GM18909 (cell line): ENCODE data around the gene FAM107B.
A peak's percentile ranks its signal among the peaks of the same experiment; 100 is the strongest.
"Not testable (repeated sequence)": the region's sequence is repeated elsewhere in the genome, so short reads cannot be mapped to it uniquely, and the experiment has no call there.

ENCODE experiments used
- ATAC-seq: cut with Tn5 transposase; IDR thresholded peaks from one replicate; pipeline ENCODE4 v1.9.1; 2021; ENCODE audit warnings: mild to moderate bottlenecking; ENCODE audit not compliant: unreplicated experiment, poor library complexity

The FAM107B gene

DNA sequence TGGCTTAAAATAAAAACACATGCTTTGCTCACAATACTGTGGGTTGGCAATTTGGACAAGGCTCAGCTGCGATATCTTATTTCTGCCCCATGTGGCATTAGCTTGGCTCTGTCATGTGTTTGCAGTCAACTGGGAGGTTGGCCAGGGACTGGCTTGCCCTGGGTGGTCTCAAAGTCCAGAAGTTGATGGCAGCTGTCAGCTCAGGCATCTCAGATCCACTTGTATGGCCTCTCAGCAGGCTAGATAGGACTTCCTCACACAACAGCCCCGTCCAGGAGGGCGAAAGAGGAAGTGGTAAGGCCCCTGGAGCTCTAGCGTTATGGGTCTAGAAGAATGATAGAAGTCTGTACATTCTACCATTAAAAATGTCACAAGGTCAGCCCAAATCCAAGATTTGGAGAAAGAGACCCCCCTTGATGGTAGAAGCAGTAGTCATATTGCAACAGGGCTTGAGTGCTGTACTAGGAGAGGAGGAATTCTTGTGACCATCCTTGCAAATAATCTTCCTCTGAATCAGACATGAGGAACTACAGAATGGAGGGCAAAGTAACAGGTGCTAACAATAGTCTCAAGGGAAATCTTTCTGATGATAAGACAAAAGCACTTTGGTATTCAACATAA lies 166.2 kb downstream of the FAM107B start:
- peak; percentile 38 for ATAC-seq

GRCh38 chr10:14606633-14607032 lies 168.1 kb downstream of the FAM107B start:
- ATAC-seq = no peak

DNA sequence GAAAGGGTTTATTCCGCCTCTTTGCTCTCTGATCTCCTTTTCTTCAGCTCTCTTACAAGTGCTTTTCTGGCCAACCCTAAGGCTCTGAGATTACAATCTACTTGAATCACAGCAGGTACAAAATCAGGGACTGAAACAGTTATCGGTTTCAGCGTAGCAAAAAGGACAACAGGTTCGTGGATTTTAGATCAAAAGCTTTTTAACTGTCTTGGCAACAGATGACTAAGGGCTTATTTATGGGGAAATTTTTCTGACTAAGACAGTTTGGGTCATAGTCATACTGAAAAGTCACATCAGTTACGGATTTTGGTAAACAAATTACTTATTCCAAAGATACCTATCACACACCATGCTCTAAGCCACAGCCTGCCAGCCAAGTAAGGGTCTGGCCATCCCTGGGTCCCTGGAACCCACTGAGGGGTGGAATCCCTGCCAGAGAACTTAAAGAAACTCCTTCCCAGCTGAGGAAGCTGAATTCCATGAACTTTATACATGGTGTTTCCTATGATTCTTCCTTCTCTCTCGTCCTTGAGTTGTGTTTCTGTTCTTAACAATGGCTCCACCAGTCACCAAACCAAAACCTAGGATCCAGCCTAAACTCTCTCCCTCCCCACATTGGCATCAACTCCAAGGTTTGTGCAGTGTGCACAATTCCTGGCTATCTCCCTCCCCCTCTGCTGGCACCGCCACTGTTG lies 169.3 kb downstream of the FAM107B start:
- peak; percentile 40 for ATAC-seq

- ATAC-seq = peak; percentile 53
These were observed 170.2 kb downstream of the FAM107B start for GRCh38 chr10:14604181-14605142.

- peak; percentile 17 for ATAC-seq
These were observed 171.1 kb downstream of the FAM107B start for GRCh38 chr10:14603534-14604102.

DNA sequence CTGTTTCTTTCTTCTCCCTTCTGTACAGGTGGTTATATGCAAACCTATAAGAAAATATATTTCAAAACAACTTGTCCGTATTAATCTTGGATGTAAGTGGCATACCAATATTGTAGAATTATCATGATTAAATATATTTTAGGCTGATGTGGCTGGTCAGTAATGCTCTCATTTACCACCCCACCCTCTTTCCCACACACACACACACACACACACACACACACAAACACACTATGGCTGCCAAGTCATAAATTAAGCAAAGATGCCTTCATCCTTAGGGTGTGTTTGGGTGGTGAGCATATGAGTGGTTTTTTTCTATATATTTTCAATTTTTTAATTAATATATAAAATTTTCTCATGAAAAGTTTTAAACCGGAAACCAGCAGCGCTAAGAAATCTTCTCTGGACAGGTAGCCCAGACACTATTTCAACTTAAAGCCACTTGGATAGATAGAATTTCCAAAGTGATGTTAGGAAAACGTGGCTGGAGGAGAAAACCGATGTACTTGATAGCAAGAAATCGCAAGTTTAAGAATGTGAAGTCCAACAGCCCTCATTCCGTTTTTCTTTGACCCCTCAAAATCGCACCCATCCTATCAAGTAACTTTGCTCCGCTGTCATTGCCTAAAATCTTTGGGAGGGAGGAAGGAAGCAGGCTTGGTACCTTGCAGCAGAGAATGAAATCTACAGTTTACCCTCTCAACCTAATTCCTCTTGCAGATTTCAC lies 171.7 kb downstream of the FAM107B start:
- no peak for ATAC-seq

GRCh38 chr10:14601872-14602725 lies 172.6 kb downstream of the FAM107B start:
- ATAC-seq = peak; percentile 46

GRCh38 chr10:14601326-14601725 lies 173.4 kb downstream of the FAM107B start:
- ATAC-seq = no peak

DNA sequence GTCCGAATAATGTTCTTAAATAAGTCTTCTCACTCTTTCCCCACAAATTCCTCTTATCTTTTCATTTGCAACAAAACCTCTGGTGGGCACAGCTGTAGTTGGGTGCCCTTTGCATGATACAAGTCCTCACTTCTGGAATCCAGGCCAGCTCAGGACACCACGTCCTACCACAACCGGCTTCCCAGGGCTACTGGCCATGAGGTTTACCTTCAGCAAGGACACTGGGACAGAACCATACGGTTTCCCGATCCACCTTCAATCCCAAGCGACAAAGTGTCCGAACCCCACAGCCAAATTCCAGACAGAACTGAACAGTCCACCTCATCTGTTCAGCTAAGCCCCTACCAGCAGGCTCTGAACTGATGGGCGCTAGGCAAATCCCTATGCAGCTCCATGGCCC lies 174.6 kb downstream of the FAM107B start:
- ATAC-seq = no peak

DNA sequence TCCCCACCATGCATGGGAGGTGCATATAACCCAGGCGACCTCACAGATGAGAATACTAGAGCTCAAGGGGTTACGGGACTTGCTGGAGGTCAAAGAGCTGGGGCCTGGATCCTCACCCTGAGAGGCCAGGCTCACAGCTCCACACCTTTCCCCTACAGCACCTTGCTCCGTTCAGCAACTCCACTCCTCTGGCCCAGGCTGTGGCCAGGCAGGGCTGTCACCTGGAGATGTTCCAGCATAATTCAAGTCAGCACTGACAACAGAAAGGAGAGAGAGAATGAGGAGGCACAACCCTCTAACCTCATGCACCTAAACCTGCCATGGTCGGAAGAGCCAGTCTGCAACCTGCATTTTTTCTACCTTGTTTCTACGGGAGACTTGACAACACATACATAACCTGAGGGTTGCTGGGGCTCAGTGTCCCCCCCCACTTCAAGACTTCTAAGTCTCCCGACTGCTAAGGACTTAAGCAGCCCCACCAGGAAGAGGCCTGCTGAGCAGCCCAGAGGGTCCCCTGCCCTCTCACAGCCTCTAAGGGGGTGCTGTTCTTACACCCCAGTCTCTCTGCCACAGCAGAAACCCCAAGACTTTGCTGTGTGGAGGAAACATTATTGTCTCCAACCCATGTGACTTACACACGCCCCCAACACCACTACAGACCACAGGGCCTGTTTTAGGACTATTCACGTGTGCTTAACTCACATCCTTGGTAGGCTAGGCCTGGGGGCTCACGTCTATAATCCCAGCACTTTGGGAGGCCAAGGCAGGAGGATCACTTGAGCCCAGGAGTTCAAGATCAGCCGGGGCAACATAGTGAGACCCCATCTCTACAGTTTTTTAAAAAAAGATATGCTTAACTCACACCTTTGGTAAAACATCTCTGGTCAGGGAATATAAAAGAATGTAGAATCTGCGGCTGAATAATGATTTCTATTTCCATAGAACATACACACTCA lies 175.6 kb downstream of the FAM107B start:
- no peak for ATAC-seq

DNA sequence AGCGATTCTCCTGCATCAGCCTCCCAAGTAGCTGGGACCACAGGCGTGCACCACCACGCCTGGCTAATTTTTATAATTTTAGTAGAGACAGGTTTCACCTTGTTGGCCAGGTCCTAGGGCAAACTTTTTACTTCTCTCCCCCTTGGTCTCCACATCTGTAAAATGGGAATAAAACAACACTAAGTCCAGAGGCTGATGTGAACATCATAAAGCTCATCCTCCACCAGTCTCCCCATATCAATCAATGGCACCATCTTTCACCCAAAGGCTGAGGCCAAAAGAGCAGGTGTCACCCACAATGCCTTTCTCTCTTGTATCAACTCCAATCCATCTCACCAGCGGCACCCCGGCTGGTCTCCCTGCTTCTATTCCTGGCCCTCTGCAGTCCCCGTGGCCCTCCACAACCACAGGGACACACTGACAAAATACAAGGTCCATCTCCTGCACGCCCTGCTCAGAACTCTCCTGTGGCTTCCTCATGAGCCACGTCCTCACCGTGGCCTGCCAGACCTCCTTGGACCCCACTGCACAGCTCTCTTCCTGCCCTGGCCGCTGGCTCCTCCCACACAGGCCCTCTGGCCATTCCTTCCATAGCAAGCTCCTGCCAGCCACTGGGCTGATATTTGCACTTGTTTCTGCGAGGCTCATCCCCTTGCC lies 179.0 kb downstream of the FAM107B start:
- ATAC-seq = no peak

DNA sequence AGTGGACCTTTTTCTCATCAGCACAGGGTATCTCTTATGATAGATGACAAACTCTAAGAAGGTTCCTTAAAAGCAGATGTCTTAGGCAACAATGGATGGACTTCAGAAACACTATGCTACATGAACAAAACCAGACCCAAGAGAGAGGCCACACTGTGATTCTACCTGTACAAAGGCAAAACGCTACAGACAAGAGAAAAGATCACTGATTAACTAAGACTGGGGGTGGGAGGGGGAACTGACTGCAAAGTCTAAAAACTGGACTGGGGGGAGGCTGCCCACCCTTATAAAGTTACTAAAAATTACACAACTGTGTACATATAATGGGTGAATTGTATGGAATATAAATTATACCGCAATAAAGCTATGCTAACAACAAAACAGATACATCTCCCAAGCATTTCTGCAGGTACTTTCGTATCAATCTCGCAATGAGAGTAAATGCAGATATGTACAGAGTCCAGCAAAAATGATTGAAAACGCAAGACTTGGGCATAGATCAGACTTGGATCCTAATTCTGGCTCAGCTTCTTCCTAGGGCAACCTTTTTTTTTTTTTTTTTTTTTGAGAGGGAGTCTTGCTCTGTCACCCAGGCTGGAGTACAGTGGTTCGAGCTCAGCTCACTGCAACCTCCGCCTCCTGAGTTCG lies 179.7 kb downstream of the FAM107B start:
- no peak for ATAC-seq

DNA sequence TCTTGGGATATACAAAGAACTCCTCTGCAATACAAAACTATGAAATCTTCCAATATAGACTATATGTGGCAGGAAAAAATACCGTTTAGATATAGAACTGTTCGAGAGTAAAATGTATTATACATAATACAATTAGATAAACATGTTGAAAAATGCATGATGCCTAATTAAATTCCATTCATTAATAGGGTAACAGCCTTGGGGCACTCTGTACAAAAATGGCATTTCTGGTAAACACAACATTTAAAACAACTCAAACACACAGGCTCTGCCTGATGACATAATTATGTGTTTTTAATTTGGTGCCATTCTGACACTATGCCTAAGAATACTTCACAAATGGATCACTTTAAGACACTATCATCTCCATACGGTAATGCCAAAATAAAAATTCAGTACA lies 180.9 kb downstream of the FAM107B start:
- no peak for ATAC-seq

DNA sequence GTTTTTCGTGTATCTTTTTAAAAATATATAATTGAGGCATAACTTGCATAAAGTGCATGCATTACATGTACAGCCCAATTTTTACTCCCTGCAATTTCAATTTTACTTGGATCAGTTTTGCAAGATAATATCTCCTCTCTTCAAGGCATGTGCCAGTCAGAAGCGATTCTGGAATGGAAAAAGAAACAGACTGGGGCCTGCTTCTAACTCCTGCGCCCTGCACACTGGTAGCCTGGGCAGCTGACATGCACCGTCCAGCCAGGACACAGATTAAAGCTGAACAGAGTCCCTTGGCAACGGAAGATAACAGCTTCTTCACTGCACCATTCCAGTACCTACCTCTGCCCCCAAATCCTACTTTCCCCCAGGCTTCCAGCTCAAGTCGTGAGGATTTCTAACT lies 182.1 kb downstream of the FAM107B start:
- no peak for ATAC-seq

DNA sequence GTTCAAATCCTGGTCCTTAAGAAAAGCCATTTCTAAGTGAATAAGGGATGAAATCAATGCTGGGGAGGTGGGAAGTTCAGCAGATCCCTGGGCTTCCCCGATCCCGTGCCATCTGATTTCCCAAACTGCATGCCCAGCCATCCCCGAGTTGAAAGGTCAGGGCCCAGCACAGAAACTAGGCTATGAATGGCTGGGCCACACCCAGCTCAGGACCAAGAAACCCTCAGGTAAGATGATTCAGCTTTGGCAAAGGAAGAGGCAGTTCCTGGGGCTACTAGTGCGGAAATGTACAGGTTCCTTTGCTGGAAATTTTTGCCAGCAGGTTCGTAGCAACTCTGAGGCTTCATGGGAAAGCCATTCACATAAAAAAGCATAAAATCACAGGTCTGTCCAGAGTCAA lies 182.7 kb downstream of the FAM107B start:
- no peak for ATAC-seq

- ATAC-seq = not testable (repeated sequence)
These were observed 185.8 kb downstream of the FAM107B start for GRCh38 chr10:14588938-14589294.
